Fibroblast of lung (primary cell): ENCODE results near the gene C12orf50.

ENCODE experiments used
- EZH2 ChIP-seq: IDR thresholded peaks from 2 replicates; pipeline ENCODE4 v1.5.1; 2012; ENCODE audit warnings: low read length, control low read depth, mild to moderate bottlenecking; ENCODE audit errors: missing control alignments
- TF ChIP-seq, protein P1 (sequence below), 2 donors: IDR thresholded peaks in 1 of 2; conservative IDR thresholded peaks in 1 of 2; 1 replicate in 1 of 2; 2 replicates in 1 of 2; pipeline ENCODE4 v1.5.1; 2011 to 2012; ENCODE audit warnings: low read length in 2 of 2, control low read depth in 1 of 2, inconsistent platforms in 1 of 2, low read depth in 1 of 2, mild to moderate bottlenecking in 1 of 2

DNA sequence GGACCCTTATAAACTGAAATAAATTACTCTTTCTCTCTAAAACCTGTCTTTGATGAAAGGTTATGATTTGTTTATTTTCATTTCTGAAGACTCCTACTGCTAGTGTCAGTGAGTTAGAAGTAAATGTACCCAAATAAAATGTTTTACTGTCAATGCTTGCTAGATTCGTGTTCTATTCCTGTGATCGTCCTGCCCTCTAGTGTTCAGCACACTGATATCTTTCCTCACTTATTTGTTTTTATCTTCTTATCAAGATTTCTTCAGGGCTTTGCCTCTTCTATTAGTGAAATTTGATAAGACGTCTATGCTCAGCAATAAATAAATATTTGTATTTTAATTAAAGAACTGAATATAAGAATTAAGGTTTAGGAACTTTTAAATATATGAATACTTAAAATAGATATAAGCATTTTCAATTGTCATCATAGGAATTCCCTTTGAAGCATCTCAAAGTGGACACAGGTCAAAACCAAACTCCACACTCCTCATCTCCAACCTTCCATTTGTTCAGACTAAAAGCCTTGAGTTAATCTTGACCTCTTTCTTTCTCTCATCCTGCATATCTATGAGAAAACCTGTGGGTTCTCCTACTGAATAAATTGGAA lies 75.8 kb downstream of the C12orf50 start:
- TF ChIP-seq, protein P1, sequence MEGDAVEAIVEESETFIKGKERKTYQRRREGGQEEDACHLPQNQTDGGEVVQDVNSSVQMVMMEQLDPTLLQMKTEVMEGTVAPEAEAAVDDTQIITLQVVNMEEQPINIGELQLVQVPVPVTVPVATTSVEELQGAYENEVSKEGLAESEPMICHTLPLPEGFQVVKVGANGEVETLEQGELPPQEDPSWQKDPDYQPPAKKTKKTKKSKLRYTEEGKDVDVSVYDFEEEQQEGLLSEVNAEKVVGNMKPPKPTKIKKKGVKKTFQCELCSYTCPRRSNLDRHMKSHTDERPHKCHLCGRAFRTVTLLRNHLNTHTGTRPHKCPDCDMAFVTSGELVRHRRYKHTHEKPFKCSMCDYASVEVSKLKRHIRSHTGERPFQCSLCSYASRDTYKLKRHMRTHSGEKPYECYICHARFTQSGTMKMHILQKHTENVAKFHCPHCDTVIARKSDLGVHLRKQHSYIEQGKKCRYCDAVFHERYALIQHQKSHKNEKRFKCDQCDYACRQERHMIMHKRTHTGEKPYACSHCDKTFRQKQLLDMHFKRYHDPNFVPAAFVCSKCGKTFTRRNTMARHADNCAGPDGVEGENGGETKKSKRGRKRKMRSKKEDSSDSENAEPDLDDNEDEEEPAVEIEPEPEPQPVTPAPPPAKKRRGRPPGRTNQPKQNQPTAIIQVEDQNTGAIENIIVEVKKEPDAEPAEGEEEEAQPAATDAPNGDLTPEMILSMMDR (conservative IDR thresholded peaks at IDR 0.05 in 1 of 2, IDR thresholded peaks at IDR 0.05 in 1 of 2; ENCODE audit: low read depth in 1 of 2, low read length in 2 of 2), result peak; percentile 67 to 69
- TF ChIP-seq EZH2, result no peak
